Astrocyte (in vitro differentiated cells and primary cell): ENCODE results near the gene GIGYF2. TPM values are rescaled to one million over a fixed set of nuclear protein-coding genes. Genes with fewer than 3 reads are reported as not detected.

Experiments
- DNase-seq: peaks from one replicate; pipeline ENCODE4 v3.0.0-alpha.2; 2010; ENCODE audit warnings: low read depth
- FAIRE-seq: peaks from 2 replicates; lab custom pipeline; 2011; peaks lifted over from hg19 to GRCh38; lab: Jason Lieb, UNC
- H2AFZ ChIP-seq: 2 replicates; pipeline ENCODE4 v1.6.0; 2012; ENCODE audit warnings: low read depth, low read length, inconsistent platforms
- H3K27ac ChIP-seq: 2 replicates; pipeline ENCODE4 v1.5.1; 2011; ENCODE audit warnings: low read depth, low read length, inconsistent platforms
- H3K27me3 ChIP-seq: 2 replicates; pipeline ENCODE4 v1.6.0; 2011; ENCODE audit warnings: low read length, inconsistent platforms; ENCODE audit not compliant: insufficient read depth
- H3K36me3 ChIP-seq: 2 replicates; pipeline ENCODE4 v1.5.1; 2011; ENCODE audit warnings: low read length, inconsistent platforms; ENCODE audit not compliant: insufficient read depth
- H3K4me1 ChIP-seq: 2 replicates; pipeline ENCODE4 v1.5.1; 2011; ENCODE audit warnings: low read length, inconsistent platforms; ENCODE audit not compliant: insufficient read depth
- H3K4me2 ChIP-seq: 2 replicates; pipeline ENCODE4 v1.6.0; 2012; ENCODE audit warnings: low read length, inconsistent platforms
- H3K4me3 ChIP-seq: 2 replicates; pipeline ENCODE4 v1.5.1; 2011; ENCODE audit warnings: low read depth, mild to moderate bottlenecking, low read length, inconsistent platforms; ENCODE audit not compliant: insufficient read depth
- H3K79me2 ChIP-seq: 2 replicates; pipeline ENCODE4 v1.6.0; 2012; ENCODE audit warnings: mild to moderate bottlenecking, low read length, inconsistent platforms; ENCODE audit not compliant: insufficient read depth
- H3K9ac ChIP-seq: 2 replicates; pipeline ENCODE4 v1.6.0; 2012; ENCODE audit warnings: mild to moderate bottlenecking, low read length, inconsistent platforms
- H3K9me3 ChIP-seq: 2 replicates; pipeline ENCODE4 v1.5.1; 2012; ENCODE audit warnings: low read depth, mild to moderate bottlenecking, low read length, inconsistent platforms; ENCODE audit not compliant: insufficient read depth
- H4K20me1 ChIP-seq: 2 replicates; pipeline ENCODE4 v1.6.0; 2012; ENCODE audit warnings: low read length, inconsistent platforms; ENCODE audit not compliant: insufficient read depth
- H3K27ac Mint-ChIP-seq: one replicate; pipeline ENCODE4 v1.8.0; 2021; ENCODE audit warnings: mild to moderate bottlenecking, mixed read lengths; ENCODE audit not compliant: unreplicated experiment
- H3K27me3 Mint-ChIP-seq: one replicate; pipeline ENCODE4 v1.8.0; 2021; ENCODE audit warnings: low read depth, mixed read lengths; ENCODE audit not compliant: unreplicated experiment
- H3K36me3 Mint-ChIP-seq: one replicate; pipeline ENCODE4 v1.8.0; 2021; ENCODE audit warnings: low read depth, mixed read lengths; ENCODE audit not compliant: unreplicated experiment
- H3K4me1 Mint-ChIP-seq: one replicate; pipeline ENCODE4 v1.8.0; 2021; ENCODE audit warnings: low read depth, mixed read lengths; ENCODE audit not compliant: unreplicated experiment
- H3K4me3 Mint-ChIP-seq: one replicate; pipeline ENCODE4 v1.8.0; 2021; ENCODE audit warnings: mild to moderate bottlenecking, moderate library complexity, mixed read lengths; ENCODE audit not compliant: unreplicated experiment
- H3K9me3 Mint-ChIP-seq: one replicate; pipeline ENCODE4 v1.8.0; 2021; ENCODE audit warnings: mild to moderate bottlenecking, mixed read lengths; ENCODE audit not compliant: unreplicated experiment
- CTCF ChIP-seq: IDR thresholded peaks from 2 replicates; pipeline ENCODE4 v1.5.1; 2011; ENCODE audit warnings: low read depth, mild to moderate bottlenecking, inconsistent platforms, low read length, moderate library complexity; ENCODE audit not compliant: insufficient read depth
- EZH2 ChIP-seq: IDR thresholded peaks from 2 replicates; pipeline ENCODE4 v1.6.1; 2012; ENCODE audit warnings: mild to moderate bottlenecking, low read length, inconsistent platforms; ENCODE audit not compliant: insufficient read depth
- total RNA-seq: library from RNA; stranded (reverse); gene quantifications from 2 replicates; pipeline ENCODE4 v1.2.1, GENCODE V29; 2021

Gene GIGYF2
- total RNA-seq, 1 donor from 2014 or later, result 47.1 TPM

- peaks cover 15% of the 10 kb centered on the region for H3K36me3 Mint-ChIP-seq
- H3K4me3 ChIP-seq, result no peak overlapping the region
- no peaks in the 10 kb centered on the region for H3K27me3 ChIP-seq
- H3K9ac ChIP-seq, result no peak overlapping the region
- peaks cover 8% of the 10 kb centered on the region for H4K20me1 ChIP-seq
- no peaks in the 10 kb centered on the region for H3K79me2 ChIP-seq
- H3K27ac ChIP-seq, result no peak overlapping the region
- H3K4me2 ChIP-seq, result no peak overlapping the region
- H3K9me3 Mint-ChIP-seq, result no peaks in the 10 kb centered on the region
- FAIRE-seq (no peak), DNase-seq (no peak)
- no peaks in the 10 kb centered on the region for H3K4me1 ChIP-seq
- no peaks in the 10 kb centered on the region for H3K9me3 ChIP-seq
- peaks cover 19% of the 10 kb centered on the region for H3K36me3 ChIP-seq
- no peak overlapping the region for H3K27ac Mint-ChIP-seq
- H2AFZ ChIP-seq, result no peak overlapping the region
- TF ChIP-seq EZH2, result no peak
- TF ChIP-seq CTCF, result no peak
- H3K4me1 Mint-ChIP-seq, result no peaks in the 10 kb centered on the region
- H3K27me3 Mint-ChIP-seq, result no peaks in the 10 kb centered on the region
- H3K4me3 Mint-ChIP-seq, result no peak overlapping the region
These were observed 90.7 kb downstream of the GIGYF2 start for GRCh38 chr2:232787806-232788205.

- FAIRE-seq (no peak), DNase-seq (no peak)
- peaks cover 21% of the 10 kb centered on the region for H3K36me3 ChIP-seq
- H3K4me1 ChIP-seq, result no peaks in the 10 kb centered on the region
- H3K4me2 ChIP-seq, result no peak overlapping the region
- H3K9me3 ChIP-seq, result no peaks in the 10 kb centered on the region
- Mint-ChIP-seq H3K9me3 (no peaks in the 10 kb centered on the region), H3K4me1 (no peaks in the 10 kb centered on the region), H3K36me3 (peaks cover 15% of the 10 kb centered on the region), H3K27me3 (no peaks in the 10 kb centered on the region), H3K27ac (no peak overlapping the region), H3K4me3 (no peak overlapping the region)
- H3K4me3 ChIP-seq, result no peak overlapping the region
- no peak overlapping the region for H3K9ac ChIP-seq
- no peak overlapping the region for H3K27ac ChIP-seq
- no peak overlapping the region for H2AFZ ChIP-seq
- H4K20me1 ChIP-seq, result peaks cover 8% of the 10 kb centered on the region
- TF ChIP-seq CTCF (no peak), EZH2 (no peak)
- H3K27me3 ChIP-seq, result no peaks in the 10 kb centered on the region
- no peaks in the 10 kb centered on the region for H3K79me2 ChIP-seq
These were observed 92.0 kb downstream of the GIGYF2 start for GRCh38 chr2:232789082-232789481.

- no peak overlapping the region for H3K9ac ChIP-seq
- no peaks in the 10 kb centered on the region for H3K4me1 ChIP-seq
- H3K79me2 ChIP-seq, result no peaks in the 10 kb centered on the region
- H3K27ac ChIP-seq, result no peak overlapping the region
- H3K4me3 Mint-ChIP-seq, result no peak overlapping the region
- no peak for TF ChIP-seq EZH2
- no peak for TF ChIP-seq CTCF
- peaks cover 8% of the 10 kb centered on the region for H4K20me1 ChIP-seq
- H3K36me3 Mint-ChIP-seq, result peaks cover 8% of the 10 kb centered on the region
- H3K4me1 Mint-ChIP-seq, result no peaks in the 10 kb centered on the region
- H2AFZ ChIP-seq, result no peak overlapping the region
- DNase-seq (no peak), FAIRE-seq (no peak)
- H3K4me2 ChIP-seq, result no peak overlapping the region
- H3K36me3 ChIP-seq, result peaks cover 28% of the 10 kb centered on the region
- H3K4me3 ChIP-seq, result no peak overlapping the region
- H3K27me3 Mint-ChIP-seq, result no peaks in the 10 kb centered on the region
- no peaks in the 10 kb centered on the region for H3K9me3 Mint-ChIP-seq
- H3K27me3 ChIP-seq, result no peaks in the 10 kb centered on the region
- no peaks in the 10 kb centered on the region for H3K9me3 ChIP-seq
- no peak overlapping the region for H3K27ac Mint-ChIP-seq
These were observed 94.4 kb downstream of the GIGYF2 start for GRCh38 chr2:232791518-232791917.
